Nasal cavity respiratory epithelium epithelial cell of viscerocranial mucosa (primary cell): ENCODE measurements around the gene CAMLG. TPM values are rescaled to one million over a fixed set of nuclear protein-coding genes. Genes with fewer than 3 reads are reported as not detected.

ENCODE experiments used
- total RNA-seq: library from RNA; depleted of rRNA; stranded (reverse); fragments of >200 nt; gene quantifications from 2 replicates; pipeline ENCODE4 v1.2.3, GENCODE V29; 2014

CAMLG gene
- 24.3 and 32.8 TPM in 2 replicates for total RNA-seq

GRCh38 chr5:134738133-134738962 is at the start of gene CAMLG:
Gene CAMLG (plus strand): TSS chr5:134738548. CDS start chr5:134738621, 73 bp downstream.

GRCh38 chr5:134758504-134759341 is 20.4 kb downstream of the CAMLG start, which contains the start of gene DDX46:
Gene DDX46 (plus strand): TSS chr5:134758779. CDS start chr5:134758939, 160 bp downstream.

Other genes starting within 250 kb of the CAMLG start
- 17.8 and 38.4 TPM in 2 replicates for gene JADE2, start 212.9 kb upstream of the CAMLG start, total RNA-seq
- 65.6 and 123 TPM in 2 replicates for gene SAR1B, start 105.7 kb upstream of the CAMLG start, total RNA-seq
- 17.4 and 27.1 TPM in 2 replicates for gene SEC24A, start 89.8 kb upstream of the CAMLG start, total RNA-seq
- 13.3 and 27.1 TPM in 2 replicates for gene DDX46, start 20.2 kb downstream of the CAMLG start, total RNA-seq
- 31.8 and 43.9 TPM in 2 replicates for gene C5orf24, start 107.4 kb downstream of the CAMLG start, total RNA-seq
- gene TXNDC15, start 135.8 kb downstream of the CAMLG start, total RNA-seq: 41.2 and 64.6 TPM in 2 replicates
- gene PCBD2, start 166.6 kb downstream of the CAMLG start, total RNA-seq: 7.3 and 7.5 TPM in 2 replicates
- 0.21 and 0.34 TPM in 2 replicates for gene CATSPER3, start 229.4 kb downstream of the CAMLG start, total RNA-seq